EL (cell line): ENCODE results near the gene ZCWPW2.

Experiments
- DNase-seq: peaks from one replicate; pipeline ENCODE4 v3.0.0-alpha.2; 2016

The ZCWPW2 gene

DNA sequence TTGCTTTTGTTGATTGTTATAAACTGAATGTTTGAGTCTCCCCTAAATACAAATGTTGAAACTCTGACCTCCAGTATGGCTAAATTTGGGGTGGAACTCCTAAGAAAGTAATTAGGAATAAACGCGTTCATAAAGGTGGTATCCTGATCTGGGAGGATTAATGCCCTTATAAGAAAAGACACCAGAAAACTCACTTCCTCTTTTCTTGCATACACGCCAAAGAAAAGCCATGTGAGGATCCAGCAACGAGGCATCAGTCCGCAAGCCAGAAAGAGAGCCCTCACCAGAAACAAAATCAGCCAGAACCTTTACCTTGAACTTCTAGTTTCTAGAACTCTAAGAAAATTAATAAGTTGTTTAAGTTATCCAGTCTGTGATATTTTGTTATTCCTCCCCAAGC is 37.5 kb downstream of the ZCWPW2 start:
- no peak for DNase-seq

DNA sequence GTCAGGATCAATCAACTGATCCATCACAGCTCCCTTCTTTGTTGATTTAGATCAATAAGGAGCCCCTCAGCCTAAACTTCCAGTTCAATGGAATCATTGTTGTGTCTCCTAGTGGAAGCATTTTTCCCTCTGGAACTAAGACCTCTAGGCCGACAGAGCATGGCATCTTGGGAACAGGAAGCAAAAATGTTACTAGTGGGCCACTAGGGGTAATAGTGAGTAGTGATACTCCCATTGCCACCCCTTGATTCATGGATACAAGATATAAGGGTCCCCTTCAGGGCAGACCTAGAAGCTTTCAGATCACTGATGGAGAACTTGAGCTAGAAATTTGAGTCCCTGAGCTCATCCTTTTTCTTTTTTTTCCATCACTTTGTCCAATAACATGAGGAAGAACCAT is 40.5 kb downstream of the ZCWPW2 start:
- no peak for DNase-seq

GRCh38 chr3:28399206-28399605 is 50.7 kb downstream of the ZCWPW2 start:
- DNase-seq: no peak

GRCh38 chr3:28406241-28406640 is 57.7 kb downstream of the ZCWPW2 start:
- no peak for DNase-seq

DNA sequence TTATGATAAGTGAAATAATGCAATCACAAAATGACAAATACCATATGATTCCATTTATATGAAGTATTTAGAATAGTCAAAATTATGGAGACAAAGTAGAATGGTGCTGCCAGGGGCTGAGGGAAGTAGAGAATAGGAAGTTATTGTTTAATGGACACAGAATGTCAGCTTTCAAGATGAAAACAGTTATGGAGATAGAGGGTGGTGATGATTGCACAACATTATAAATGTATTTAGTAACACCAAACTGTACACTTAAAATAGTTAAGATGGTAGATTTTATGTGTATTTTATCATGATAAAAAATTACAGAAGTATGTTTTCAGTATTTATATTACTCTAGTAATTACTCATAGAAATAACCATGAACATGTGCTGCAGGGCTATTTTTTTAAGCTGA is 100.9 kb downstream of the ZCWPW2 start:
- no peak for DNase-seq

- DNase-seq: no peak
Observed at GRCh38 chr3:28462866-28463265, 114.3 kb downstream of the ZCWPW2 start.

DNA sequence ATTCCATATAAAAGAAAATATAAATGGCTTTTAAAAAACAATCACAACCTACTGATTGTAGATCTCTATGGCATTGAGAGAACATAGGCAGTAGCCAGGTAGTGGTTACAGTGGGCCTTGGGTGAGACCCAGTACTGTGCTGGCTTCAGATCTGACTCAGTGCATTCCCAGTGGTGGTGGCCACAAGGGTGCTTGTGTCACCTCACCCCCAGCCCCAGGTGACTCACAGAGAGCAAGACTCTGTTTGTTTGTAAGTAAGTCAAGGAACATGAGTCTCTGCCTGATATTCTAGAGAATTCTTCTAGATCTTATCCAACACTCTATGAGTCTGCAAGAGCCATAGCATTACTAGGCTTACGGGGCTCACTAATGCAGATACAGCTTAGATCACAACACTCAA is 118.9 kb downstream of the ZCWPW2 start:
- no peak for DNase-seq

- DNase-seq: peak; percentile 31
Observed at GRCh38 chr3:28476194-28476593, 127.7 kb downstream of the ZCWPW2 start.

DNA sequence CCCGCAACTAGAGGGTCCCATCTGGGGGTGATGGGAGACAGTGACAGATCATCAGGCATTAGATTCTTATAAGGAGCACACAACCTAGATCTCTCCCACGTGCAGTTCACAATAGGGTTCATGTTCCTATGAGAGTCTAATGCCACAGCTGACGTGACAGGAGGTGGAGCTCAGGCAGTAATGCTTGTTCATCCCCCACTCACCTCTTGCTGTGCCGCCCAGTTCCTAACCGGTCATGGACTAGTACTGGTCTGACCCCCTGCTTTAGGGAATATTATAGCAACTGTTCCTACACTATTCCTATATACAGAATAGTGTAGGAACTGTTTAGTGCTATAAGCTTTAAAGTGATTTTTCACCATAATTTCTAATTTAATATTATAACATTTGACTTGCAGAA is 128.2 kb downstream of the ZCWPW2 start:
- DNase-seq: no peak

DNA sequence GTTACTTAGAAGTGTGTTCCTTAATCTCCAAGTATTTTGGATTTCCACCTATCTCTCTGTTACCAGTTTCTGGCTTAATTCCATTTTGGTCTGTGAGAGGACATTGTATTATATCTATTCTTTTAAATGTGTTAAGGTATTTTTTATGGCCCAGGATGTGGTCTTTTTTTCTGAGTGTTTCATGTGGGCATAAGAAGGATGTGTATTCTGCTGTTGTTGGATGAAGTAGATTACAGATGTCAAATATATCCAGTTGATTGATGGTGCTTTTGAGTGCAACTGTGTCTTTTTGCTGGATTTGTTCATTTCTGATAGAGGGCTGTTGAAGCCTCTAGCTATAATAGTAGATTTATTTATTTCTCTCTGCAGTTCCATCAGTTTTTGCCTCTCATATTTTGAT is 136.6 kb downstream of the ZCWPW2 start:
- no peak for DNase-seq

GRCh38 chr3:28495301-28495700 is 146.8 kb downstream of the ZCWPW2 start:
- DNase-seq: no peak

GRCh38 chr3:28502397-28502937 is 153.9 kb downstream of the ZCWPW2 start:
- no peak for DNase-seq

- no peak for DNase-seq
Observed at GRCh38 chr3:28504976-28505375, 156.5 kb downstream of the ZCWPW2 start.

- no peak for DNase-seq
Observed at GRCh38 chr3:28521663-28522062, 173.1 kb downstream of the ZCWPW2 start.

DNA sequence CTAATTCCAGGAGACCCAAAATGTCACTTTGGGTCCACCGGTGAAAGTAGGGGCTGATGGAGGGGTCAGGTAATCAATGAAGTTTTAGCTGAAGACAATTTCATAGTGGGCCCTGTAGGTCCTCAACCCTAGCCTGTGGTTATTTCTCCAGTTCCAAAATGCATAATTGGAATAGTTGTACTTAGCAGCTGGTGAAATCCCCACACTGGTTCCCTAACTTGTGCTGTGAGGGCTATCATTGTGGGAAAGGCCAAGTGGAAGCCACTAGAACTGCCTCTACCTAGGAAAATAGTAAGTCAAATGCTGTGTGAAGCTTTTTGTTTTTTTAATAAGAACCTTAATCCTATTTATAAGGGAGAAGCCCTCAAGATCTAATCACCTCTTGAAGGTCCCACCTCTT is 193.8 kb downstream of the ZCWPW2 start:
- no peak for DNase-seq

- no peak for DNase-seq
Observed at GRCh38 chr3:28544236-28544635, 195.7 kb downstream of the ZCWPW2 start.

DNA sequence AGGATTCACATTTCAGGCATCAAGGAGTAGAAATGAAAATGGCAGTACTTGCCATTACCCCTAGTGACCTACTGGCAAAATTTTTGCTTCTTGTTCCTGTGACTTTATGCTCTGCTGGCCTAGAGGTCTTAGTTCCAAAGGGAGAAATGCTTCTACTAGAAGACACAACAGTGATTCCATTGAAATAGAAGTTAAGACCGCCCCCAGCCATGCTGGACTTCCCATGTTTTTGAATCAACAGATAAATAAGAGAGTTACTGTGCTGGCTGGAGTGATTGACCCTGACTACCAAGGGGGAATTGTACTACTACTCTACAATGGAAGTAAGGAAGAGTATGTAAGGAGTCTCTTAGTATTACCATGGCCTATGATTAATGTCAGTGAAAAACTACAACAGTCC is 196.3 kb downstream of the ZCWPW2 start:
- DNase-seq: no peak

GRCh38 chr3:28547677-28548076 is 199.2 kb downstream of the ZCWPW2 start:
- DNase-seq: no peak

- DNase-seq: no peak
Observed at GRCh38 chr3:28553175-28553574, 204.7 kb downstream of the ZCWPW2 start.

DNA sequence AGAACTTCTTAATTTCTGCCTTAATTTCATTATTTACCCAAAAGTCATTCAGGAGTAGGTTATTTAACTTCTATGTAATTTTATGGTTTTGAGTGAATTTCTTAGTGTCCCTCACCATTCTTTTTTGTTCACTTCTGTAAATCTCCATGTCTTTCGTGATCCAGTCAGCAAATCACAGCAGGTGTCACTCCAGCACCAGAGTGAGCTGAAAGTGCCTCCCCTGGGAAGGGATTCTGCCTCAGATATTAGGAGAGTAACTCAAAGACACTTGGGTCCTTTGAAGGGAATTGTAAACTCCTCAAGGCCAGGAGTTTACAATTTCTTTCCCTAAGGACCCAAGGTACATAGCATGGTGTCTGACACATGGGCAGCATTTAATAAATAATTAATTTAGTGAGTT is 207.7 kb downstream of the ZCWPW2 start:
- no peak for DNase-seq

GRCh38 chr3:28564211-28564610 is 215.7 kb downstream of the ZCWPW2 start:
- no peak for DNase-seq

- DNase-seq: no peak
Observed at GRCh38 chr3:28569357-28569756, 220.8 kb downstream of the ZCWPW2 start.

DNA sequence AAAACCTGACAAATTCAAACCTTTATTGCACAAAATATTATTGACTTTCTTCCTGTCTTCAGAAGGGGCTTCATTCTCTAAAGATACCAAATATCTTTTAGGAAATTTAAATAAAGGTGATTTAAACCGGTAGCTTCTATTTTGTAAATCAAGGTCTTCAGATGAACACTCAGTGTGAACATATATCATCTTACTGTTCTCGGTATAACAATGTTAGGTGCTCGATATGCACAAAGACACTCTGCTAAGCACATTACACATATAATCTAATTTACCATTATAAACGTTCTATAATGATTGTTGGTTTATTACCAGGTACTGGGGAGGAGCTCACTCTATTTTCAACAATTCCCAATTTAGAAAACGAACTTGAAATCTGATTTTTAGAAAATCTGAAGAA is 225.5 kb downstream of the ZCWPW2 start:
- DNase-seq: no peak

- no peak for DNase-seq
Observed at GRCh38 chr3:28575100-28575745, 226.7 kb downstream of the ZCWPW2 start.
